Colonic mucosa (tissue), 4 donors: ENCODE results near the gene MSI2. TPM values are rescaled to one million over a fixed set of nuclear protein-coding genes. Genes with fewer than 3 reads are reported as not detected.

ENCODE experiments used
- DNase-seq: peaks from one replicate; pipeline ENCODE4 v3.0.0-alpha.2; 2020
- H3K27ac ChIP-seq: fragments of 200-600 bp; one replicate; pipeline ENCODE4 v1.8.0; 2021
- H3K27me3 ChIP-seq: fragments of 200-600 bp; one replicate; pipeline ENCODE4 v1.8.0; 2021
- H3K36me3 ChIP-seq: fragments of 200-600 bp; one replicate; pipeline ENCODE4 v1.8.0; 2021
- H3K4me1 ChIP-seq: fragments of 200-600 bp; one replicate; pipeline ENCODE4 v1.8.0; 2021; ENCODE audit warnings: mild to moderate bottlenecking
- H3K4me3 ChIP-seq: fragments of 200-600 bp; one replicate; pipeline ENCODE4 v1.8.0; 2021
- H3K9ac ChIP-seq, 2 donors: one replicate each; pipeline ENCODE4 v1.7.0; 2013; ENCODE audit warnings: control low read depth in 2 of 2, low read depth in 2 of 2, low read length in 2 of 2
- H3K9me3 ChIP-seq: fragments of 200-600 bp; one replicate; pipeline ENCODE4 v1.8.0; 2021
- intact Hi-C: fragments of 100-400 bp; cut with DNase I; formaldehyde crosslinking; loops from one replicate; pipeline ENCODE4 v1.14.1; 2022
- total RNA-seq, 2 donors: library from RNA; stranded (reverse); fragmentation: NEBNext Ultra II Directional in 1 of 2; extraction: Animal tissue kit (Norgen Biotek cat#: 25700) in 1 of 2; gene quantifications; one replicate each; pipeline ENCODE4 v1.2.1, GENCODE V29; 2021
- TF ChIP-seq, protein P1 (sequence below): fragments of 200-600 bp; IDR thresholded peaks from one replicate; pipeline ENCODE4 v1.8.0; 2022; ENCODE audit warnings: antibody characterized with exemption, mild to moderate bottlenecking
- donor health status: healthy.
- donor health status: DM: no; HTN: no; CAD: no.
- donor health status: DM: no; HTN: no; CAD: no.

MSI2 gene
- total RNA-seq, 2 donors from 2014 or later: 61.6 to 75.4 TPM

DNA sequence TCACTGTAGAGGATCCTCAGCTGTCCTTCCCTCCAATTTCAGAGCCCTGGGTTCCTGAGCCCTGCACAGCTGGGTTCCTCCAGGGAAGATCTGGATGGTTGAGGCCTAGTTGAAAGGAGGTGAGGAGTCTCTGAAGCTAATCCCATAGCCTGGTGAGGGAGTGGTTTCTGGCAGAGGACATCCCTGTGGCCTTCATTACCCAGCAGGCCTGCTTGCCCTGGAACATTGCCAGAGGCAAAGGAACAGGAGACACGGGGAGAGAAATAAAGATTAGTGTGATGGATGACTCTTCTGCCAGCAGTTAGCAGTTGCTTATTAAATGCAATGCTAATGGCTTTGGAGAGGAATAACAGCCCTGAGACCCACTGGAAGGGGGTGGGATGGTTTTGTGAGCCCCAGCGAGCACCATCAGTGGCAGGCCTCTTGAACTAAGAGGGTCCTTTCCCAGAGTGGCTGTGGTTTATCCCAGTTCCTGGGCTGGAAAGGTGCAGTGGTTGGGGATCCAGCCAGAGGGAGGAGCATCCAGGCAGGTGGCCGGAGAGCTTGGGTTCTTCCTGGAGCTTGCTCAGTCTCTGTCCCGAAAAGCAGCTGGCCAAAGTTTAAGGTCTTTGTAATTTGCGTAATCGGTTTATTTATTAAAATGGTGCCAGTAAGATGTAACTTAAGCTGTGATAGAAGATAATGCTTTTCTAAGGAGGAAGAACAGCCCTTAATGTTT, 279.1 kb downstream of the MSI2 start:
- no peaks in the 10 kb centered on the region for H3K36me3 ChIP-seq
- H3K27me3 ChIP-seq: no peaks in the 10 kb centered on the region
- no peaks in the 10 kb centered on the region for H3K9me3 ChIP-seq
- TF ChIP-seq, protein P1, sequence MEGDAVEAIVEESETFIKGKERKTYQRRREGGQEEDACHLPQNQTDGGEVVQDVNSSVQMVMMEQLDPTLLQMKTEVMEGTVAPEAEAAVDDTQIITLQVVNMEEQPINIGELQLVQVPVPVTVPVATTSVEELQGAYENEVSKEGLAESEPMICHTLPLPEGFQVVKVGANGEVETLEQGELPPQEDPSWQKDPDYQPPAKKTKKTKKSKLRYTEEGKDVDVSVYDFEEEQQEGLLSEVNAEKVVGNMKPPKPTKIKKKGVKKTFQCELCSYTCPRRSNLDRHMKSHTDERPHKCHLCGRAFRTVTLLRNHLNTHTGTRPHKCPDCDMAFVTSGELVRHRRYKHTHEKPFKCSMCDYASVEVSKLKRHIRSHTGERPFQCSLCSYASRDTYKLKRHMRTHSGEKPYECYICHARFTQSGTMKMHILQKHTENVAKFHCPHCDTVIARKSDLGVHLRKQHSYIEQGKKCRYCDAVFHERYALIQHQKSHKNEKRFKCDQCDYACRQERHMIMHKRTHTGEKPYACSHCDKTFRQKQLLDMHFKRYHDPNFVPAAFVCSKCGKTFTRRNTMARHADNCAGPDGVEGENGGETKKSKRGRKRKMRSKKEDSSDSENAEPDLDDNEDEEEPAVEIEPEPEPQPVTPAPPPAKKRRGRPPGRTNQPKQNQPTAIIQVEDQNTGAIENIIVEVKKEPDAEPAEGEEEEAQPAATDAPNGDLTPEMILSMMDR: no peak
- H3K9ac ChIP-seq: no peak overlapping the region
- no peak for DNase-seq
- H3K27ac ChIP-seq: no peak overlapping the region
- intact Hi-C loops: no loop called here
- H3K4me3 ChIP-seq: no peak overlapping the region
- H3K4me1 ChIP-seq: no peaks in the 10 kb centered on the region

DNA sequence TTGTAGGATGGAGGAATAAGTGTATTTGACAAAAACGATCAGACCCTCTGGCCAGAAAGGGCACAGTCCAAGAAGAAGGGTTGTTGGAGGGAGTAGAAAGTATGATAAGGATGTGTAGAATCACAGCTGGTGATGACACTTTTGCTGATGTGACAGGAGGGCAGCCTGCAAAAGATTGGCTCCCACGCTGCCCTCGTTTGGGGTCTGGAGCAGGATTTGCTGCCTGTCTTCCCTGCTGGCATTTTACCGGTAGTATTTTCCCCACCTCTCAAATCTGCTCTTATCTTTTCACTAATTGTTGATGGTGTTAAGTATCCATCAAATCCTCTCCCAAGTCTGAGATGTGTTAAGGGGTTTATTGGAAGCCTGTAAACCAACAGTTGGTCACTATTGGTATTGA, 280.0 kb downstream of the MSI2 start:
- no peaks in the 10 kb centered on the region for H3K27me3 ChIP-seq
- no peak for DNase-seq
- no peak overlapping the region for H3K27ac ChIP-seq
- no peak overlapping the region for H3K4me3 ChIP-seq
- no peaks in the 10 kb centered on the region for H3K4me1 ChIP-seq
- no peak overlapping the region for H3K9ac ChIP-seq
- H3K9me3 ChIP-seq: no peaks in the 10 kb centered on the region
- intact Hi-C loops: no loop called here
- no peaks in the 10 kb centered on the region for H3K36me3 ChIP-seq
- TF ChIP-seq, protein P1: no peak

DNA sequence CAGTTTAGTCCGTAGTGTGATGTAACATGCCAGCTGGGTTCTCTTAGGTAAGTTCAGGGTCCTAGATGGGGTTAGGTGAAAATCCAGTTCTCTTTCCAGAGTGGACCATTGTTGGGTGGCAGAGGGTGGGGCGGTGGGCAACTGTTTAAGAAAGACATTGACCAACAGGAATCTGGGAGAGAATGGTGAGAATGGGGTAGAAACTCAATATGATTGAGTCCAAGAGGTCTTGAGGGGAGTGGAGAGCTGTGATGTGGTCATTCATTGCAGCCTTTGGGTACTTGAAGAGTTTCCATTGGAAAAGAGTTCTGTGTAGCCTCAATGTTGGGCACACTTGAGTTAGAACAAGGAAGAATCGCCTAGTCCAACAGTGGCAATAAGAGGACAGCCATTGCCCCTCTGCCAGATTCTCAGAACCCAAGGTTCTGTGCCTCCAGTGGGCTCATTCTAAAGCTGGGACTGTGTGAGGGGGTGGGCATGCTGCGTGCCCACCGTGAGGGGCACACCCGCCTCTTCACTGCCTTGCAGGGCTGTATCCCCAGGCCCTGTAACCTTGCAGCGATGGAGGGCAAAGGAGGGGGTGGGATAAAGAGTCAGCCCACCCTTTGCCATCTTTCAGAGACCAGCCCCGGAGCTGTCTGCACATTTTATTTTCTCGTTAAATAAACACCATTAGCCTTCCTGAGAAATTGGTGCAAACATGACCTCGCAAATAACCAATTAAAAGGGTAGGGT, 280.6 kb downstream of the MSI2 start:
- no peak for DNase-seq
- H3K4me3 ChIP-seq: no peak overlapping the region
- intact Hi-C loops: no loop called here
- no peaks in the 10 kb centered on the region for H3K27me3 ChIP-seq
- no peak overlapping the region for H3K27ac ChIP-seq
- H3K9me3 ChIP-seq: no peaks in the 10 kb centered on the region
- H3K4me1 ChIP-seq: no peaks in the 10 kb centered on the region
- H3K36me3 ChIP-seq: no peaks in the 10 kb centered on the region
- TF ChIP-seq, protein P1: no peak
- no peak overlapping the region for H3K9ac ChIP-seq

DNA sequence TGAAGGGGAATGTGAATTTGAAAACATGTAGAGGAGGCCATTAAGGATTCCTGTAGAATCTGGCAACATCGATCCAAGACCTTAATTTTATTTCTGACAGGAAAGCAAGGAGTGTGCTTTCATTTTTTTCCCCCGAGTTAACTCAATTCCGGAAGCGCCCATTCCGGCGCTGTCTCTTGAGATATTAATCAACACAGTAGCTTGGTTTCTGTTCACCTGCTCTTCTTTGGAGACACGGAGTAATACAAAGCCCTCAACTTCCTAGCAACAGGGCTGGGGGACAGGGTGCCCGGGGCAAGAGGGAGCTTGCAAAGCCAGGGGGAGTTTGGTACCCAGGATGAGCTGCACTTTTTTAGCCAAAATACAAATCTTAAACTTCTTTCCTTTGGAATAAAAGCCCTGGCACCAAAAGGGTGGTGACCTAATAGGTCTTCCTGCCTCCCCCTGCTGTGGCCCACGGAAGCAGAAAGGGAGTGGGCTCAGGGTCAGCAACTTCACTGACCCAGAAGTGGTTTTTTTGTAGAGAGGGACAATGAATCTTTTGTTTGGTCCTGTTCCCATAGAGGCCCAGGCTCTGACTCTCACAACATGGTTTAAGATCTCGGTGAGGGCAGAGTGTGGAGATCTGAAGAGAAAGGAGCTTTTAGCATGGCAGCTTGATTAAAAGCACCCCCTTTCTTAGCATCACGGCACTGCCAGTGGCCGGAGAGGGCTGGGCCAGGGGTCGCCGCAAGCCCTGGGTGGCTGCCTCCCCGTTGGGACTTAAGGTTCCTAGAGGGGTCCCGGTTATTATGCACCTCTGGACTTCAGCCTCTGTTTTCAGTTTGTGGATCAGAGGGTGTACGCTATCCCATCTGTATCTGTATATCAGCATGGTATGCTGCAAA, 281.4 kb downstream of the MSI2 start:
- Histone ChIP-seq H3K27me3 (no peaks in the 10 kb centered on the region), H3K4me3 (no peak overlapping the region), H3K4me1 (no peaks in the 10 kb centered on the region), H3K9me3 (no peaks in the 10 kb centered on the region), H3K9ac (no peak overlapping the region), H3K27ac (no peak overlapping the region), H3K36me3 (no peaks in the 10 kb centered on the region)
- DNase-seq: no peak
- TF ChIP-seq, protein P1: no peak
- intact Hi-C loops: no loop called here

DNA sequence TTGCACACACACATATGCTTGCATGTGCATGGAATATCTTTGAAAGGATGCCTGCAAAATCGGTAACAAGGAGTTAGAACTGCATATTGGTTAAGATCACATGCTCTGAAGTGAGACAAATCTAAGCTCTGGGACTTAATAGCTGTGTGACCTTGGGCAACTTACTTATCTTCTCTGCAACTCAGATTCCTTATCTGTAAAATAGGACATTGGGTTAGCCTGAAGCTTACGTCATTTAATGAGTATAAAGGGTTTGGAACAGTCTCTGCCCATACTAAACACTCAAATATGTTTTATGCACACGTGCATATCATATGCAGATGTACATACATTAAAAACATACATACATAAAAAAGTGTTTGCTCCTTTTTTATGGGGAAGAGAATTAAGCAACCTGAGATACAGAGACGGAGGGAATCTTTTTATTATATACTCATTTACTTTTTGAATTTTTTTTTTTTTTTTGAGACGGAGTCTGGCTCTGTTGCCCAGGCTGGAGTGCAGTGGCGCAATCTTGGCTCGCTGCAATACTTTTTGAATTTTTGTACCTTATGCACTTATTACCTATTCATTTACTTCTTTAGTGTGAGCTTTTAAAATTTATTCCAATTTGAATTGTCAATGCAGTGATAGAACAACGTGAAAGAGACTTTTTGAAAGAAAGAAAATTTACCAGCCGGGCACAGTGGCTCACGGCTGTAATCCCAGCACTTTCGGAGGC, 282.6 kb downstream of the MSI2 start:
- Histone ChIP-seq H3K9me3 (no peaks in the 10 kb centered on the region), H3K27me3 (no peaks in the 10 kb centered on the region), H3K27ac (no peak overlapping the region), H3K36me3 (no peaks in the 10 kb centered on the region), H3K9ac (no peak overlapping the region), H3K4me1 (no peaks in the 10 kb centered on the region), H3K4me3 (no peak overlapping the region)
- TF ChIP-seq, protein P1: no peak
- no peak for DNase-seq
- intact Hi-C loops: no loop called here
